GM18502 (cell line): ENCODE measurements around the gene ZNF735.
"Not testable (repeated sequence)": the region's sequence is repeated elsewhere in the genome, so short reads cannot be mapped to it uniquely, and the experiment has no call there.

Source experiments
- ATAC-seq: cut with Tn5 transposase; IDR thresholded peaks from one replicate; pipeline ENCODE4 v1.9.1; 2021; ENCODE audit warnings: mild to moderate bottlenecking; ENCODE audit not compliant: unreplicated experiment, poor library complexity

The ZNF735 gene

GRCh38 chr7:64206903-64207302 is at the start of gene ZNF735:
Gene ZNF735 (plus strand): TSS chr7:64207203. CDS start chr7:64207203, 0 bp downstream.
- ATAC-seq = no peak

- ATAC-seq = not testable (repeated sequence)
These were observed 36.0 kb upstream of the ZNF735 start for GRCh38 chr7:64170974-64171373.

GRCh38 chr7:64174328-64174727 is 32.7 kb upstream of the ZNF735 start:
- ATAC-seq = no peak

DNA sequence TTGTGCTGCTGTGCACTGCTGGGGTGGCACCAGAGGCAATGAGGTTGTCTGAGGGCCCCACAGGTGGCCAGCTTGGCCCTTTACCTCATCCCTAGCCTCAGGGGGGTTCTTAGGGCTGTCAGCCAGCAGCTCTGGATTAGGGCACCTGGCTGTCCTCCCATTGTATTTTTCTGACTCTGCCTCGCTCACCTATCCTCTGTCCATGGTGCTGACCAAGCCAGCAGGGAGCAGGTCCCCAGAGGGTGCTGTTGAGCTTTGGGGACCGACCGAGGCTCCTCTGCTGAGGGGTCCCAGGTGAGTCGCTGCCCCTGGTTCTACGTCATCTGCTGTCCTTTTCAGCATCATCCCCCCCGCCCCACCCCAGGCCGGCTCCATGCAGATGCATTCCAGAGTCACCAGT is 32.1 kb upstream of the ZNF735 start:
- ATAC-seq = no peak

DNA sequence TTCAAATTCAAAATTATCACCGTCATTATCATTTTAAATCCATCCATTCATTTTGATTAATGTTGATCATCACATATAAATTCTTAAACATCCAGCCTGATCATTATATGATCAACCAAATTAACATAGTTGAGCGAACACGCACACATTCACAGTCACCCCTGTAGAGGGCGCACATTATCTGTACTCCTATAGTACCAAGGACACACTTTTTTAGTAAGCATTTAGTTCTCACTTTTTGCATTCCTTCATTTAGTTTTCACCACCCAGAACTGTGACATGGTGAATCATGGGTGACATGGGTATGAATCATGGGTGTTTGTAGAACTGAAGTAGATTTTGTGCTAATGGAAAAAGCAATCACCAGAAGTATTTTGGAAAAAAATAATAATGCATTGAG is 26.0 kb upstream of the ZNF735 start:
- no peak for ATAC-seq

GRCh38 chr7:64181586-64181985 is 25.4 kb upstream of the ZNF735 start:
- no peak for ATAC-seq

GRCh38 chr7:64182036-64182790 is 24.8 kb upstream of the ZNF735 start:
- no peak for ATAC-seq

- no peak for ATAC-seq
These were observed 23.8 kb upstream of the ZNF735 start for GRCh38 chr7:64183126-64183742.

GRCh38 chr7:64183827-64184372 is 23.1 kb upstream of the ZNF735 start:
- no peak for ATAC-seq

DNA sequence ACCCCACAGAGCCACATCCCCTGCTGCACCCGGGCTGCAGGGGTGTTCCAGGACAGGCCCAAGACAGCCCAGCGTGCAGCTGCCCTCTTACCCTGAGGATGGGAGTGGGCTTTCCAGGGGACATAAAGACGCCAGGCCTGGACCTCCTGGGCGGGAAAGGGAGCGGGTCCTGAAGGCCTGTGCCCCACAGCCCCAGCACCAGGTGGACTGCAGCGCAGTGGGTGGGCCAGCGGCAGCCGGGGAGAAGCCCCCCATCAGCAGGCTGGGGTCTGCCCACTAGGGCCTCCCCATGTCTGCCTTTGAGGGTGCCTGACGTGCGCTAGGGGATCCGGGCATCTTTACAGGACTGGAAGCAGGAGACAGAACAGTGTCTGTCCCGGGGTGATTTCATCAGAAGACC is 22.6 kb upstream of the ZNF735 start:
- ATAC-seq = no peak

GRCh38 chr7:64187408-64187807 is 19.6 kb upstream of the ZNF735 start:
- ATAC-seq = no peak

DNA sequence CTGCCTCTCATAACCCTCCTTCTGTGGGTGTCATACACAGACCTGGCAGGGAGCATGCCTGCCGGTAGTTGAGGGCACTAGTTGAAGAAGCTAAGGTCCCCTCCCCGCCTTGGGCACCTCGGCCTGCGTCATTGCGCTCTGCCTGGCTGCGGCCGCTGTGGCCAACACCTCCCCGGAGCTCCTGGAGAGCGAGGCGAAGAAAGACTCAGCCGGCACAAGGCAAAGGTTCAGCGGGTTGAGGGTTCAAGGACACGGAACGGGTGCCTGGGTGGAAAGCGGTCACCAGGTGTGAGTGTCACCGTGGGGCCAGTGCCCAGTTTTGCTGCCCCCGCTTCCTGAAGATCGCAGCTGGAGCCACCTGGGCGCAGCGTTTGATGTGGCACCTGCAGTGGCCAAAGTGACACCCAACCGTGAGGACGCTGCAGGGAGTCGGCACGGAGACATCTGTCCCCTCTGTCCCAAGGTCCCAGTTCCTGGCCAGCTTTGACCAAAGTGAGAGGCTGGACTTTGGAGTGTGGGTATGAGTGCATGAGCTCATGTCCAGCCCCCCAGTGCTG is 14.8 kb upstream of the ZNF735 start:
- ATAC-seq = no peak

- no peak for ATAC-seq
These were observed 14.2 kb upstream of the ZNF735 start for GRCh38 chr7:64192775-64193174.

GRCh38 chr7:64219710-64220298 is 12.8 kb downstream of the ZNF735 start:
- ATAC-seq = not testable (repeated sequence)

DNA sequence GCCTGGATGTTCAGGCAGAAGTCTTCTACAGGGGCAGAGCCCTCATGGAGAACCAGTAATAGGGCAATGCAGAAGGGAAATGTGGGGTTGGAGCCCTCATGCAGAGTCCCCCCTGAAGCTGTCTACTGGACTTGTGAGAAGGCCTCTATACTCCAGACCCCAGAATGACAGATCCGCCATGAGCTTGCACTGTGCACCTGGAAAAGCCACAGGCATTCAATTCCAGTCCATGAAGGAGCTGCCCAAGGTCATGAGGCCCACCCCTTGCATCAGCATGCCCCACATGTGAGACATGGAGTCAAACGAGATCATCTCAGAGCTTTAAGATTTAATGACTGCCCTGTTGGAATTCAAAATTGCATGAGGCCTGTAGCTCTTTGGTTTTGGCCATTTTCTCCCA is 16.4 kb downstream of the ZNF735 start:
- ATAC-seq = no peak

- not testable (repeated sequence) for ATAC-seq
These were observed 21.2 kb downstream of the ZNF735 start, which contains the start of gene ZNF679 for GRCh38 chr7:64228174-64228573. Gene ZNF679 (plus strand): TSS chr7:64228474. CDS start chr7:64249118, 20,644 bp downstream.

- ATAC-seq = no peak
These were observed 59.4 kb downstream of the ZNF735 start for GRCh38 chr7:64266341-64266919.
